GM18511 (cell line): Measurements from ENCODE around the gene UBAP2.

Experiments used
- ATAC-seq: cut with Tn5 transposase; IDR thresholded peaks from one replicate; pipeline ENCODE4 v1.9.1; 2021; ENCODE audit warnings: mild to moderate bottlenecking, moderate library complexity; ENCODE audit not compliant: unreplicated experiment

Gene UBAP2

GRCh38 chr9:33880211-33881089 is 168.2 kb downstream of the UBAP2 start:
- ATAC-seq, result no peak

- no peak for ATAC-seq
Measured at GRCh38 chr9:33878691-33879366, 169.9 kb downstream of the UBAP2 start.

- no peak for ATAC-seq
Measured at GRCh38 chr9:33877727-33878489, 170.8 kb downstream of the UBAP2 start.
